GM23248 (cell line): ENCODE data around the gene KMT2B. TPM values are rescaled to one million over a fixed set of nuclear protein-coding genes. Genes with fewer than 3 reads are reported as not detected.

Experiments
- DNase-seq: peaks from one replicate; pipeline ENCODE4 v3.0.0-alpha.2; 2015
- H2AFZ ChIP-seq: fragments of 200-600 bp; sonication (generic); 2 replicates; pipeline ENCODE4 v1.6.1; 2016; ENCODE audit warnings: antibody characterized with exemption
- H3F3A ChIP-seq: fragments of 200-600 bp; sonication (generic); 2 replicates; pipeline ENCODE4 v1.6.1; 2016; ENCODE audit warnings: mild to moderate bottlenecking, antibody characterized with exemption, mixed run types; ENCODE audit not compliant: insufficient read depth
- H3K27ac ChIP-seq: fragments of 200-600 bp; sonication (generic); 2 replicates; pipeline ENCODE4 v1.5.1; 2016; ENCODE audit warnings: mild to moderate bottlenecking
- H3K27me3 ChIP-seq: fragments of 200-600 bp; sonication (generic); replicated peaks from 2 replicates; pipeline ENCODE4 v1.6.1; 2016; ENCODE audit warnings: mild to moderate bottlenecking; ENCODE audit not compliant: insufficient read depth
- H3K36me3 ChIP-seq: fragments of 200-600 bp; sonication (generic); 2 replicates; pipeline ENCODE4 v1.6.1; 2016; ENCODE audit warnings: low read depth, mild to moderate bottlenecking
- H3K4me1 ChIP-seq: fragments of 200-600 bp; sonication (generic); 2 replicates; pipeline ENCODE4 v1.6.1; 2016; ENCODE audit warnings: mild to moderate bottlenecking; ENCODE audit not compliant: insufficient read depth
- H3K4me2 ChIP-seq: fragments of 200-600 bp; sonication (generic); one replicate; pipeline ENCODE4 v1.6.1; 2016; ENCODE audit warnings: mild to moderate bottlenecking; ENCODE audit not compliant: unreplicated experiment
- H3K4me3 ChIP-seq: fragments of 200-600 bp; sonication (generic); 2 replicates; pipeline ENCODE4 v1.5.1; 2016; ENCODE audit warnings: mild to moderate bottlenecking
- H3K79me2 ChIP-seq: fragments of 200-600 bp; sonication (generic); 2 replicates; pipeline ENCODE4 v1.6.1; 2016; ENCODE audit warnings: mild to moderate bottlenecking; ENCODE audit not compliant: insufficient read depth
- H3K9ac ChIP-seq: fragments of 200-600 bp; sonication (generic); 2 replicates; pipeline ENCODE4 v1.6.1; 2016; ENCODE audit warnings: mild to moderate bottlenecking
- H3K9me2 ChIP-seq: fragments of 200-600 bp; sonication (generic); 2 replicates; pipeline ENCODE4 v1.6.1; 2016; ENCODE audit warnings: mixed run types, mild to moderate bottlenecking, moderate library complexity; ENCODE audit not compliant: insufficient read depth
- H3K9me3 ChIP-seq: fragments of 200-600 bp; sonication (generic); one replicate; pipeline ENCODE4 v1.6.1; 2017; ENCODE audit warnings: low read depth
- H4K20me1 ChIP-seq: fragments of 200-600 bp; sonication (generic); 2 replicates; pipeline ENCODE4 v1.6.0; 2016; ENCODE audit not compliant: insufficient read depth
- EZH2 ChIP-seq: fragments of 200-600 bp; sonication (generic); IDR thresholded peaks from 2 replicates; pipeline ENCODE4 v1.6.1; 2018; ENCODE audit warnings: antibody characterized with exemption, mild to moderate bottlenecking; ENCODE audit not compliant: insufficient read depth, poor library complexity, severe bottlenecking
- EZH2phosphoT487 ChIP-seq: fragments of 200-600 bp; sonication (generic); IDR thresholded peaks from 2 replicates; pipeline ENCODE4 v1.6.1; 2018; ENCODE audit warnings: antibody characterized with exemption, moderate library complexity, mild to moderate bottlenecking, low read depth; ENCODE audit not compliant: insufficient read depth
- WGBS, 2 experiments: methylation state at CpG; one replicate each; pipeline ENCODE4 v1.1.6; 2015 to 2017; ENCODE audit warnings: low lambda C conversion rate in 2 of 2, low coverage in 1 of 2; ENCODE audit errors: missing lambda C conversion rate in 2 of 2; 5-methylcytosine and 5-hydroxymethylcytosine counted together
- in situ Hi-C: fragments of 300-500 bp; cut with MboI; formaldehyde crosslinking; loops from 2 replicates; pipeline ENCODE4 v1.15.0; 2020
- polyA plus RNA-seq: library from polyadenylated mRNA; unstranded; fragments of >200 nt; fragmentation: Nextera tagmentation; extraction: Ambion mirVana; gene quantifications from 2 replicates; pipeline ENCODE4 v1.2.1, GENCODE V29; 2016
- total RNA-seq: library from RNA; depleted of rRNA; stranded (reverse); fragments of >200 nt; shearing (Covaris generic); gene quantifications from 2 replicates; pipeline ENCODE4 v1.2.3, GENCODE V29; 2014

KMT2B gene
- total and polyA plus RNA-seq, 2 experiments from 2014 or later, result 4.1 to 7.5 TPM

GRCh38 chr19:35773020-35773806 lies 55.4 kb downstream of the KMT2B start:
- H4K20me1 ChIP-seq, result no peaks in the 10 kb centered on the region
- H3K36me3 ChIP-seq, result no peaks in the 10 kb centered on the region
- WGBS, 2 experiments, result 72 to 73% methylated on average over 9 of the region's 9 CpGs
- H3K4me2 ChIP-seq, result no peak overlapping the region
- no peaks in the 10 kb centered on the region for H3K9me2 ChIP-seq
- H3K9me3 ChIP-seq, result no peaks in the 10 kb centered on the region
- H3K4me3 ChIP-seq, result no peak overlapping the region
- H2AFZ ChIP-seq, result no peak overlapping the region
- H3F3A ChIP-seq, result peaks cover 12% of the 10 kb centered on the region
- H3K27me3 ChIP-seq, result no peaks in the 10 kb centered on the region
- in situ Hi-C loops, result no loop called here
- H3K4me1 ChIP-seq, result no peaks in the 10 kb centered on the region
- H3K9ac ChIP-seq, result no peak overlapping the region
- H3K27ac ChIP-seq, result no peak overlapping the region
- no peaks in the 10 kb centered on the region for H3K79me2 ChIP-seq
- TF ChIP-seq EZH2phosphoT487 (no peak), EZH2 (no peak)
- DNase-seq, result peak; percentile 76

- Histone ChIP-seq H2AFZ (peak overlapping the region; percentile 75), H3K9me2 (no peaks in the 10 kb centered on the region), H3K36me3 (no peaks in the 10 kb centered on the region), H3K4me2 (peak overlapping the region; percentile 96), H3K27me3 (no peaks in the 10 kb centered on the region), H3K4me3 (peak overlapping the region; percentile 72), H4K20me1 (no peaks in the 10 kb centered on the region), H3K9me3 (no peaks in the 10 kb centered on the region), H3K79me2 (no peaks in the 10 kb centered on the region), H3K9ac (no peak overlapping the region), H3K4me1 (no peaks in the 10 kb centered on the region), H3F3A (peaks cover 12% of the 10 kb centered on the region), H3K27ac (no peak overlapping the region)
- 23 to 27% methylated on average over 16 of the region's 16 CpGs for WGBS, 2 experiments
- DNase-seq, result peak; percentile 22
- no peak for TF ChIP-seq EZH2phosphoT487
- no peak for TF ChIP-seq EZH2
- in situ Hi-C loops, result no loop called here
These were observed 56.7 kb downstream of the KMT2B start for GRCh38 chr19:35774274-35775045.

- no peak overlapping the region for H3K27ac ChIP-seq
- in situ Hi-C loops, result no loop called here
- no peaks in the 10 kb centered on the region for H3K79me2 ChIP-seq
- TF ChIP-seq EZH2phosphoT487 (no peak), EZH2 (no peak)
- H3K27me3 ChIP-seq, result no peaks in the 10 kb centered on the region
- no peak overlapping the region for H3K9ac ChIP-seq
- H3K9me2 ChIP-seq, result no peaks in the 10 kb centered on the region
- no peaks in the 10 kb centered on the region for H4K20me1 ChIP-seq
- H3K4me1 ChIP-seq, result no peaks in the 10 kb centered on the region
- H3K4me3 ChIP-seq, result peak overlapping the region; percentile 72
- H3K4me2 ChIP-seq, result peak overlapping the region; percentile 96
- DNase-seq, result no peak
- peak overlapping the region; percentile 75 for H2AFZ ChIP-seq
- H3K9me3 ChIP-seq, result no peaks in the 10 kb centered on the region
- peaks cover 12% of the 10 kb centered on the region for H3F3A ChIP-seq
- no peaks in the 10 kb centered on the region for H3K36me3 ChIP-seq
- WGBS, 2 experiments, result 2 to 4% methylated on average over 9 of the region's 9 CpGs
These were observed 57.2 kb downstream of the KMT2B start for GRCh38 chr19:35775046-35775297.

GRCh38 chr19:35775298-35776101 lies 57.7 kb downstream of the KMT2B start, which contains the start of gene ARHGAP33:
ARHGAP33 (plus strand) TSS chr19:35775564; CDS start chr19:35775659, 95 bp downstream.
- no peaks in the 10 kb centered on the region for H3K27me3 ChIP-seq
- H3K9me2 ChIP-seq, result no peaks in the 10 kb centered on the region
- H3F3A ChIP-seq, result peaks cover 12% of the 10 kb centered on the region
- peak within 1 kb of the TSS; percentile 71 for H3K9ac ChIP-seq
- H4K20me1 ChIP-seq, result no peaks in the 10 kb centered on the region
- in situ Hi-C loops, result no loop called here
- H3K79me2 ChIP-seq, result no peaks in the 10 kb centered on the region
- TF ChIP-seq EZH2 (no peak), EZH2phosphoT487 (no peak)
- WGBS, 2 experiments, result 1 to 3% methylated on average over 18 to 45 of the region's 82 CpGs
- peak within 1 kb of the TSS; percentile 96 for H3K4me2 ChIP-seq
- DNase-seq, result peak; percentile 100
- H3K4me1 ChIP-seq, result no peaks in the 10 kb centered on the region
- H3K36me3 ChIP-seq, result no peaks in the 10 kb centered on the region
- no peaks in the 10 kb centered on the region for H3K9me3 ChIP-seq
- peak within 1 kb of the TSS; percentile 75 for H2AFZ ChIP-seq
- H3K27ac ChIP-seq, result no peak within 1 kb of the TSS
- peak within 1 kb of the TSS; percentile 72 for H3K4me3 ChIP-seq
